Right hindlimb (tissue), 1 donor: ENCODE results near the gene NFIA.

Source experiments
- DNase-seq: peaks from one replicate; pipeline ENCODE4 v3.0.0-alpha.2; 2018

NFIA gene

GRCh38 chr1:61226791-61227567 lies 144.6 kb downstream of the NFIA start:
- DNase-seq: no peak

GRCh38 chr1:61227857-61228550 lies 145.6 kb downstream of the NFIA start:
- DNase-seq: no peak

- no peak for DNase-seq
Measured at GRCh38 chr1:61230523-61230922, 148.2 kb downstream of the NFIA start.

- no peak for DNase-seq
Measured at GRCh38 chr1:61231795-61232194, 149.4 kb downstream of the NFIA start.

GRCh38 chr1:61233121-61233660 lies 150.8 kb downstream of the NFIA start:
- DNase-seq: no peak

DNA sequence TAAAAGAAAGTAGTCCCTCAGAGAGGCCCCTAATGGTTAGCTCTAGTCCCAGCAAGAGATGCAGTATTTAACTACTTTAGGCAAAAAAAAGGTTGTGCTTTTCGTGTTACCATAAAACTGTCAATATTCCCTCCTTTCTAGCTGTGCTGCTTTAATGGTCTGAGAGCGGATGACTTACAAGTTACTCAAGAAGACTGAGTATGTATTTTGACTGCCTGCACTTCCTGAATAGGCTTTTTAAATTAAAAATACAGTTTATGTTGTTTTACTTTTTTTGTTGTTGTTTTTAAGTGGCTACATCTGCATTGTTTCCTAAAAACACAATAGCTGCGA lies 152.2 kb downstream of the NFIA start:
- no peak for DNase-seq

DNA sequence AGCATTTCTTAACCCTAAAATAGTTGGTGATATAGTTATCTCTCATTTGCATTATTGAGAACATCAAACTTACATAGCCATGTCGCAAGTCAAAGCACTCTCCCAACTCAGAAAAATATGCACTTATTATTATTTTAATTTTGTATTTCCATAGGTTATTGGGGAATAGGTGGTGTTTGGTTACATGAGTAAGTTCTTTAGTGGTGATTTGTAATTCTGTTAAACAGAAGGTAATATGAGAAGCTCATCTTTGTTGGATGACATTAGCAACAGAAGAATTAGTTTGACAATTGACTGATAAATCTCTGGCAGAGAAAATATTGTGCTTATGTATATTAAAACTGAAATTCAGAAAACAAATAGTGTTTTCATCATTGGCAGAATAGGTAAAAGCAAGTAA lies 154.8 kb downstream of the NFIA start:
- no peak for DNase-seq

DNA sequence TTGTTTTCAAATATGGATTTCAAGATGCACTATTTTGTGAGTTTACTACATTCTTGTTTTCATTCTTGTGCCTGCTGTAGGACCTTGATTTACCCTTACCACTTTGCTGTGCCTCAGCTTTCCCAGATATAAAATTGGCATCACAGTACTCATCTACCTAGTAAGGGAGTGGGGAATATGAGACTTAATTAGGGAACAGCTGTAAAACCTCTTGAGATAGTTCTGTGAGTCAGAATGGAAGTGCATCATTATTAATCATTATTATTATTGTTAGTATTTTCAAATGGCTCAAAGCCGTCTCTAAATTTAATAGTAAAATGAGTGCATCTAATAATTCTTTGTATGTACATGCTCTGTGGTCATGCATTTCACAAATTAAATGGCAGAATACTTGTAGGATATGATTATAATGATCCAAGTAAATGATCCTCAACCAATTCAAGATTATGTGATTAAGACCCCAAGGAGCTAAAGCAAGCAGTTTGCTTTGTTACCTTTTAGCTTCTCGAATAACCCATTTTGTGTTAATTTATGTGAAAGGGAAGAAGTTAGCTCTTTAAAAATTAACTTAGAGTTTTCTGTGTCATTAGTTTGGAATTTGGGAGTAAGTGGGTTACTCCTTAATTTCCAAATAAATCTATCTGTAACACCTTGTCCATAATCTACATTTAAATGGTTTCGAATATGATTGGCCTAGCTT lies 155.4 kb downstream of the NFIA start:
- no peak for DNase-seq

GRCh38 chr1:61238359-61238665 lies 156.0 kb downstream of the NFIA start:
- no peak for DNase-seq

DNA sequence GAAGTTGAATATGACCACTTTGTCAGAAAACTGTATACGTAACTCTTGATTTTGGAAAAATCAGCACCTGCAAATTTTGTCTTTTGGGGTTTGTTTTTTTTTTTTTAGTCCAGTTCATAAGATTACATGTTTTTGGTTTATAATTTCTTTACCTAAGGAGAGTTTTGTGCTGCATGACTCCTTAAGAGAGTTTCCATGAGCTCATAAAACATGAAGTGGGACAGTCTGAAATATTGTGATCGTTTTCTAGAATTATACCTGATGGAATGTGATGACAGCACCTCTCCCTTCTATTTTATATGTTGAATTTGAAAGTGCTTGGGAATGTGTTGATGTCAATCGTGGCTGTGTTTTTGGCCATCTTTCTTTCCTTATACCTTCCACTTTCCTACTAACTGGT lies 158.5 kb downstream of the NFIA start:
- DNase-seq: no peak

- DNase-seq: peak; percentile 47
Measured at GRCh38 chr1:61241411-61241838, 159.1 kb downstream of the NFIA start.

GRCh38 chr1:61241973-61242381 lies 159.6 kb downstream of the NFIA start:
- DNase-seq: peak; percentile 29

DNA sequence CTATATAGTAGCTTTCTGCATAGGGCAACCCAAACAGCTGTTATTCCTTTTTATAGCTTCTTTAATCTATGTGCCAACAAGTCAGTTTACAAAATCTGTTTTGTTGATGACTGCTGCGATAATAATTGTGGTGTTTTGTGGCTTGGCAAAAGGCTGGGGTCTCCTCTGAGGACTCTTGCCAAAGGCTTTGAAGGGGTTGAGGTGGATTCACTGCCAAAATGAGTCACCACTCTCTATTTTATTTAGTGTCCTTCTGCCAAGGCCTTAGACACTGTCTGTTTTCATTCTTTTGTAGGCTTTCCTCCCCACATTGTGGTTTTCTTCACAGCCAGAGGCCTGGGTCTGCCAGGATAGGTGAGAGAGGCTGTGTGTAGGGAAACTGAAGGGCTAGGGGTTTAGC lies 161.8 kb downstream of the NFIA start:
- peak; percentile 64 for DNase-seq

DNA sequence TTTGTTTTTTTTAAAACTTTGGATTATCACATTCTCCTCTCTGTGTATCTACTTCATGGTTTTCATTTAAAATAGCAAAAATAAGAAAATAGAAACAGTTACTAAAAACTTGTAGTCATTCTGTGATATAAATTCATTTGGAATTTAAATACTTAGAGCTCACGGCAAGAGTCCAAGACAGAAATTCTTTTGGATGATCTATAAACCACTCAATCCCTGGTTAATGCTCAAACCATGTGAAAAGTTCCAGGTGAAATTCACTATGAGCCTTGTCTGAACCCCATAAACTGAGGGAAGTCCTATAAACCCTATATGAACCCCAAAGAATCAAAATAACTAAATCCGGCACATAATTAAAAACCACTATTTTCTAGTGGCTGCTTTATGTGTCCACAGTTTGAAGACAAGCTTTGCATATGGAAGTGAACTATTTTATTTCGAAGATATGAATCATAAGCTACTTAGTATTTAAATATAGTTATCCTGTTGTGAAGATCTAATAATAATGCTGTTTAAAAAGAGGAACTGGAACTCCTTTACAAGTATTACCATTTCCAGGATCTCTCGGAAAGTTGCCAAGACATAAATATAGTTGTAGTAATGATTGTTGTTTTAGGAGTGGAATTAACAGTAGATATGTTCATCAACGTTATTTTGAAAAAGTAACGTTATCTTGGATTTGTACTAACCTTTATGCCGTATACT lies 163.5 kb downstream of the NFIA start:
- DNase-seq: no peak

DNA sequence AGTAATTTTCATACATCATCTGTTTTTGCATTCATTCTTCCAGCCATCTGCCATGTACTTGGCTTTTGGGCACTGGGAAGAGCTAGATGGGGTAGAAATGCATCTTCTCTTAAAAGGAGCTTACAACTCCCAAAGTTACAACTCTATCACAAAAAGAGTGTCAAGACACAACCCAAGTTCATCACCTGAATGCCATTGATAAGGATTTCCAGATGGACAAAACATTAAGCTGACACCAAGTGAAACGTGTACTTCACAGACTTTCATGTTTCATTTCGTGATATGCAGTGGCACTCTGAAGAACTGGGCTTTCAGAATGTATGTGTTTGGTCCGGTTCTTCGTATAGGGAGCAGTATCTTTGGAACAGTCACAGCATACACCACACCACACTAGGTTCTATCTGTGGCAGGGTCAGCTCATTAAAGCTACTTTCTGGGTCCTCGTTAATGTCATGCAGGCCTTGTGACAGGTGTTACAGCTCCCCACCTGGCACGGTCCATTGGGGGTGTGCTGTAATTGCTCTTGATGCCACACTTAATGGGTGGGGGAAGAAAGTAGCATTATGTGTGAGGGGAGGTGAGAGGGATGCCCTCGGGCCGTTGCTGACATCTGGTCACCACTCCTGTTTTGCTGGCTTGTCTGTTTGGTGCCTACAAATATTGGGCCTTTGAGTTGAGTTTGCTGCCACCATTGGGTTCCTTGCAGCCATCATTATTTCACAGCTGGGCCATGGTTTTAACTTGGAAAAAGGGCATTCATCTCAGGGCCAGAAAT lies 164.9 kb downstream of the NFIA start:
- DNase-seq: no peak

DNA sequence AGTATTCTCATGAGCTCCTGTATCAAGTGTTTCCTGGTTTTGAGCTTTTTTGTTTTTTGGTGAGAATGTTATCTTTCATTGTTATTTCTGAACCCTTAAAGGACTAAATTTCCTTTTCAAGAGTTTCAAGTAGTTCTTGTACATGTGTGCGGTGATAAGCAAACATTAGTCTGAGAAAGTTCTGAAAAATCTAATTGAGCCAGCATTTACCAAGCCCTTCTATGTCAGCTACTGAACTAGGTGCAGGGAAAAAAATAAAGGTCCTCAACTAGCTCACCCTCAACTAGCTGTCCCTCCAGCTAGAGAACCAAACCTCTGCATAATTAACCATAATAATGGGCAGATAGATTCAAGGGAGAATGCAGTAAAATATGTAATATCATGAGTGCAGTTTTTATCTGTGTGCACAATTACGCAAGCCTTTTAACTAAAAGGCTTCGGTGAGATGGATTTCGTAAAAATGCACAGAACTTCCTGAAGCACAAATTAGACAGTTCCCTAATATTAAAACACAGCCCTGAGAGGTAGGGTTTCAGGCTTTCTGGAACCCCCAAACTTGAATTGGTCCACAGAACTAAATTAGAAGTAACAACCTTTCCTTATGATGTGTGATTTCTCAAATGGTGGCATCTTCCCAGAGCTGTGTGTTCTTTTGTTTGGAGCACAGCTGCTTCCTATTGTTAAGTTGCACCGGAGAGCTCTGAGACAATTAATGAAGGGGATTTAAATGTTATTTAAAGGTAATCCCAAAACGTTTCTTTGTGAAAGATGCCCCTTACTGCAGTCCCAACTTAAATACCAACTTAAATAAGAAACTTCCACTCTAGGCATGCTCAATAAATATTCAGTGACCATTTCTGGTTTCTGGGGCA lies 165.8 kb downstream of the NFIA start:
- DNase-seq: no peak

DNA sequence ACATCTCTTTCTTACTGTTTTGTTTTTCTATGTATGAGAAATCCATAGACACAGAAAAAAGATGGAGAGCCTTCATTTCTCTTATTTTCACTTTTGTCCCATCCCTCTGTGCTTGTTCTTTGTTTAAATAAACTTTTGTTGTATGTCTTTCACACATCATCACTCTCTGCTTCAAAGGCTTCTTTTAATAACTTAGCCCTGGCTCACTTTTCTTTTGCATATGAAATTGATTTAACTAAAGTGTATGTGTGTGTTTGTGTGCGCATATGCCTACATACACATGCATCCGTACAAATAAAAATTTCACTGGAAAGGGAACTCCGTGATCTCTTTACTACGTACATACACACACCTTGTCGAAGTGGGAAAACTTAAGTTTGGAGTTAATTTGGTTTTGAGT lies 168.6 kb downstream of the NFIA start:
- no peak for DNase-seq

- peak; percentile 38 for DNase-seq
Measured at GRCh38 chr1:61253059-61253735, 170.8 kb downstream of the NFIA start.

DNA sequence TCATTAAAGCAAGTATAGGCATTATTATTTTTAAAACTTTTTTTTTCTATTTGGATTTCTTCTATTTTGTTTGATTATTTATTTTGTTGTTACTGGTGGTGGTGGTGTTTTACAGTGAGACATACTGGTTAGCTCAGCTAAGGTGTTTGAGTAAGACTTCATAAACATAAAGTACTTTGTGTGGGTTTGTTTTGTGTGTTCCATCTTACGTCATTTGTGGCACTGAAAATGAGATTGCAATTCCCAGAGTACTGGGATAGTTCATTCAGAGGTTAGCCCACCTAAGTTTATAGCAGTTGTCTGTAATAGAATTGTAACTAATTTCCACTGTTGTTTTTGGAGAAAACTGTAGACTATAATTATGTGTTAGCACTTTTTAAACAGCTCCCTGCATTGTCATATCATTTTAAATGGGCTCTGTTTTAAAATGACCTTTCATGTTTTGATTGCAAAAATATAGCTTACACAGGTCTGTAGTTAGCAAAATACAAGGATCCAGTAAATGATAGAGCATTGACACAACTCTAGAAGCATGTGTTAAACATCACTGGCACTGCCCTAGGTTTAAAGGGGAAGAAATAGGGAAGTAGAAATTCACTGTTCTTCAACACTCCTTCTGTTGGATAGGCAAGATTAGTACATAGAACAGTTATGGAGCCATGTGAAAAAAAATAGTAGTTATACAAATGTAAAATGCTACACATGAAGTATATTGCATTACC lies 171.7 kb downstream of the NFIA start:
- DNase-seq: no peak
